Panc1 (cell line): Measurements from ENCODE around the gene TRABD2A.

Experiments
- CTCF ChIP-seq: fragments of 450-650 bp; IDR thresholded peaks from 2 replicates; pipeline ENCODE4 v1.5.1; 2017; ENCODE audit warnings: mild to moderate bottlenecking
- REST ChIP-seq, 2 experiments: IDR thresholded peaks; 2 replicates each; pipeline ENCODE4 v1.6.1; 2011 to 2012; ENCODE audit warnings: low read depth in 2 of 2, control low read depth in 1 of 2, low read length in 1 of 2, mild to moderate bottlenecking in 1 of 2, moderate library complexity in 1 of 2; ENCODE audit not compliant: insufficient read depth in 1 of 2
- SIN3A ChIP-seq: IDR thresholded peaks from 2 replicates; pipeline ENCODE4 v1.6.1; 2012; ENCODE audit warnings: low read depth, mild to moderate bottlenecking, low read length, moderate library complexity, borderline replicate concordance; ENCODE audit not compliant: insufficient read depth

- TF ChIP-seq CTCF (no peak), SIN3A (no peak), REST (IDR thresholded peaks at IDR 0.05; ENCODE audit: insufficient read depth in 1 of 2, low read depth in 2 of 2, low read length in 1 of 2) (no peak)
Observed at GRCh38 chr2:84874381-84875212, 6.3 kb downstream of the TRABD2A start.
